Uterus (tissue), 2 donors: ENCODE results near the gene PTX4.

Experiments used
- POLR2A ChIP-seq, 2 donors: fragments of 450-650 bp; IDR thresholded peaks; one replicate each; pipeline ENCODE4 v1.6.1; 2016; ENCODE audit warnings: antibody characterized with exemption in 2 of 2, mild to moderate bottlenecking in 1 of 2, moderate library complexity in 1 of 2
- TF ChIP-seq, protein P1 (sequence below), 4 experiments: fragments of 200-600 bp in 2 of 4; fragments of 450-650 bp in 2 of 4; sonication (generic) in 2 of 4; IDR thresholded peaks; one replicate each; pipeline ENCODE4 v1.5.1; 2016 to 2019; ENCODE audit warnings: antibody characterized with exemption in 4 of 4, mild to moderate bottlenecking in 2 of 4, moderate library complexity in 1 of 4

DNA sequence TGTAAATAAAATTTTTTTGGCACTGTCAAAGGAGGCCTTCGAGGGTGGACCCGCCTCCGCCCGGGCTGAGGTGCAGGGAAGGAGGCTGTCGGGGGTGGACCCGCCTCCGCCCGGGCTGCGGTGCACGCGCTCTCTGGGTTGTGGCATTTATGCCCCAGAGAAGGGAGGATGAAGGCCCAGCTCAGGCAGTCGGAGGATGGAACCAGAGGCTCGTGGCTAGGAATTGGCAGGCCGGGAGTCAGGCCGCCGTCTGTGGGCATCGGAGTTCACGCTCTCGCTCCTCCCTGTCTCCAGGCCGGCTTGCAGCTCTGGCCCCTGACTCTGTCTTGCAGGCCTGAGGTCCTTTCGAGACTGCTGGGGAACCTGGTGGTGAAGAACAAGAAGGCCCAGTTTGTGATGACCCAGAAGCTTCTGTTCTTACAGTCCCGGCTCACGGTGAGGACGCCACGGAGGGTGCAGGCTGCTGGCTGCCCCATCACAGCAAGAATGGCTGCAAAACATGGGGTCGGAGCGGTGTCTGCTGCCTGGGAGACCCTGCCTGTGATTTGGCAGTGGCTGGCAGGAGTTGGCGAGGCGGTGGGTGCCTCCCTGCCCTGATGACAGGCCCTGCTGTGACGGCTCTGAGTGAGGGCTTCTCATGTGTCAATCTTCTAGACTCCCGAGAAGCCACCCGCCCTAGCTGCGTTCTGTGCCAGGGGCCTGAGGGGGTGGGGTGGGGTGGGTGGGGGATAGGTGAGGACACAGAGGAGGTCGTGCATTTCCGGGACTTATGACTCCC is 10.3 kb upstream of the PTX4 start:
- TF ChIP-seq, protein P1, sequence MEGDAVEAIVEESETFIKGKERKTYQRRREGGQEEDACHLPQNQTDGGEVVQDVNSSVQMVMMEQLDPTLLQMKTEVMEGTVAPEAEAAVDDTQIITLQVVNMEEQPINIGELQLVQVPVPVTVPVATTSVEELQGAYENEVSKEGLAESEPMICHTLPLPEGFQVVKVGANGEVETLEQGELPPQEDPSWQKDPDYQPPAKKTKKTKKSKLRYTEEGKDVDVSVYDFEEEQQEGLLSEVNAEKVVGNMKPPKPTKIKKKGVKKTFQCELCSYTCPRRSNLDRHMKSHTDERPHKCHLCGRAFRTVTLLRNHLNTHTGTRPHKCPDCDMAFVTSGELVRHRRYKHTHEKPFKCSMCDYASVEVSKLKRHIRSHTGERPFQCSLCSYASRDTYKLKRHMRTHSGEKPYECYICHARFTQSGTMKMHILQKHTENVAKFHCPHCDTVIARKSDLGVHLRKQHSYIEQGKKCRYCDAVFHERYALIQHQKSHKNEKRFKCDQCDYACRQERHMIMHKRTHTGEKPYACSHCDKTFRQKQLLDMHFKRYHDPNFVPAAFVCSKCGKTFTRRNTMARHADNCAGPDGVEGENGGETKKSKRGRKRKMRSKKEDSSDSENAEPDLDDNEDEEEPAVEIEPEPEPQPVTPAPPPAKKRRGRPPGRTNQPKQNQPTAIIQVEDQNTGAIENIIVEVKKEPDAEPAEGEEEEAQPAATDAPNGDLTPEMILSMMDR (IDR thresholded peaks at IDR 0.05) = no peak
- TF ChIP-seq POLR2A (IDR thresholded peaks at IDR 0.05) = no peak
